HepG2 (cell line): Measurements from ENCODE around the gene MAMDC2. TPM values are rescaled to one million over a fixed set of nuclear protein-coding genes. Genes with fewer than 3 reads are reported as not detected.

ENCODE experiments used
- ATAC-seq: fragments of 200-7000 bp; cut with Tn5 transposase; 3 replicates; pipeline ENCODE4 v1.9.1; 2020; ENCODE audit warnings: mild to moderate bottlenecking, moderate library complexity
- BruUV-seq: library from RNA; stranded (reverse); fragments of 400-500 nt; replicated peaks from 2 replicates; lab custom pipeline; 2021; lab: Mats Ljungman, UMichigan
- CTCF ChIA-PET: fragments of 300-600 bp; formaldehyde crosslinking; extraction: SDS; loops from one replicate; lab custom pipeline; 2021; ENCODE audit warnings: low total read pairs, inconsistent platforms, low intra/inter-chr PET ratio; lab: Yijun Ruan, JAX
- POLR2A ChIA-PET: fragments of 350-600 bp; sonication (Branson Sonifier 250); formaldehyde crosslinking; loops from one replicate; lab custom pipeline; 2020; ENCODE audit warnings: antibody characterized with exemption, inconsistent platforms; lab: Yijun Ruan, JAX
- DNase-seq: peaks from one replicate; pipeline ENCODE4 v3.0.0-alpha.2; 2015; ENCODE audit warnings: low spot score
- FAIRE-seq: peaks from 3 replicates; lab custom pipeline; 2011; peaks lifted over from hg19 to GRCh38; lab: Jason Lieb, UNC
- H2AFZ ChIP-seq: one replicate; pipeline ENCODE4 v1.6.1; 2011; ENCODE audit warnings: low read length, inconsistent platforms
- H3K27ac ChIP-seq: fragments of 300-600 bp; 3 replicates; pipeline ENCODE4 v1.8.0; 2011; ENCODE audit warnings: mixed run types, mild to moderate bottlenecking, mixed read lengths, low read length, inconsistent platforms; ENCODE audit not compliant: insufficient read depth; ENCODE audit errors: extremely low read length
- H3K27me3 ChIP-seq, 2 experiments: fragments of 200-600 bp in 1 of 2; 2 replicates in 1 of 2; 3 replicates in 1 of 2; pipeline versions ENCODE4 v1.6.0 to v1.8.0; 2011; ENCODE audit warnings: low read length in 2 of 2, mild to moderate bottlenecking in 2 of 2, moderate library complexity in 2 of 2, inconsistent platforms in 1 of 2; ENCODE audit not compliant: insufficient read depth in 2 of 2, control insufficient read depth in 1 of 2
- H3K36me3 ChIP-seq, 2 experiments: fragments of 200-600 bp in 1 of 2; replicated peaks in 1 of 2; 2 replicates in 1 of 2; 3 replicates in 1 of 2; pipeline versions ENCODE4 v1.5.1 to v1.8.0; 2011; ENCODE audit warnings: low read length in 2 of 2, inconsistent platforms in 1 of 2; ENCODE audit not compliant: insufficient read depth in 2 of 2, control insufficient read depth in 1 of 2
- H3K4me1 ChIP-seq: 2 replicates; pipeline ENCODE4 v1.5.1; 2012; ENCODE audit warnings: low read length, inconsistent platforms; ENCODE audit not compliant: insufficient read depth
- H3K4me2 ChIP-seq: 2 replicates; pipeline ENCODE4 v1.6.0; 2011; ENCODE audit warnings: low read depth, low read length, inconsistent platforms
- H3K4me3 ChIP-seq, 3 experiments: fragments of 200-600 bp in 1 of 3; sonication (generic), shearing (Covaris generic) in 1 of 3; replicated peaks in 1 of 3; 2 replicates each; pipeline ENCODE4 v1.5.1; 2011 to 2016; ENCODE audit warnings: low read length in 3 of 3, inconsistent platforms in 2 of 3, low read depth in 2 of 3, mild to moderate bottlenecking in 2 of 3, control low read depth in 1 of 3, mixed read lengths in 1 of 3; ENCODE audit not compliant: insufficient read depth in 1 of 3
- H3K79me2 ChIP-seq: one replicate; pipeline ENCODE4 v1.6.1; 2011; ENCODE audit warnings: low read length, inconsistent platforms; ENCODE audit not compliant: insufficient read depth
- H3K9ac ChIP-seq: 2 replicates; pipeline ENCODE4 v1.6.0; 2011; ENCODE audit warnings: mild to moderate bottlenecking, low read depth, low read length, inconsistent platforms; ENCODE audit not compliant: insufficient read depth
- H3K9me3 ChIP-seq: 2 replicates; pipeline ENCODE4 v1.5.1; 2012; ENCODE audit warnings: mild to moderate bottlenecking, low read length
- H4K20me1 ChIP-seq: 2 replicates; pipeline ENCODE4 v1.6.0; 2011; ENCODE audit warnings: inconsistent platforms, mild to moderate bottlenecking, low read length, moderate library complexity; ENCODE audit not compliant: insufficient read depth
- ARID5B ChIP-seq: IDR thresholded peaks from 2 replicates; pipeline ENCODE4 v1.4.0; 2020; ENCODE audit warnings: mild to moderate bottlenecking, missing genetic modification reagents
- ESRRA ChIP-seq: sonication (generic); formaldehyde crosslinking; IDR thresholded peaks from 2 replicates; pipeline ENCODE4 v1.5.1; 2020; ENCODE audit warnings: mild to moderate bottlenecking, low read depth, missing genetic modification reagents
- FOXA3 ChIP-seq: IDR thresholded peaks from 2 replicates; pipeline ENCODE4 v1.6.1; 2016; ENCODE audit warnings: missing genetic modification reagents, missing compliant biosample characterization
- GATAD2A ChIP-seq: IDR thresholded peaks from 2 replicates; pipeline ENCODE4 v1.6.1; 2016
- GLI4 ChIP-seq: sonication (generic); formaldehyde crosslinking; IDR thresholded peaks from 2 replicates; pipeline ENCODE4 v1.5.1; 2020; ENCODE audit warnings: missing genetic modification reagents, mild to moderate bottlenecking, moderate library complexity, borderline replicate concordance
- GZF1 ChIP-seq: sonication (generic); formaldehyde crosslinking; IDR thresholded peaks from 2 replicates; pipeline ENCODE4 v1.5.1; 2020; ENCODE audit warnings: mild to moderate bottlenecking, missing genetic modification reagents
- MNT ChIP-seq: fragments of 450-650 bp; IDR thresholded peaks from 2 replicates; pipeline ENCODE4 v1.6.1; 2016
- NAIF1 ChIP-seq: sonication (generic); formaldehyde crosslinking; IDR thresholded peaks from 2 replicates; pipeline ENCODE4 v1.5.0; 2020; ENCODE audit warnings: mild to moderate bottlenecking, missing genetic modification reagents, borderline replicate concordance
- NKX3-1 ChIP-seq: sonication (generic); formaldehyde crosslinking; IDR thresholded peaks from 2 replicates; pipeline ENCODE4 v1.5.0; 2020; ENCODE audit warnings: missing genetic modification reagents
- NR1H2 ChIP-seq: sonication (generic); formaldehyde crosslinking; IDR thresholded peaks from 2 replicates; pipeline ENCODE4 v1.8.1; 2022; ENCODE audit warnings: low read depth, missing genetic modification reagents, borderline replicate concordance
- RFX3 ChIP-seq: IDR thresholded peaks from 2 replicates; pipeline ENCODE4 v1.6.1; 2016; ENCODE audit warnings: missing biosample characterization, missing genetic modification reagents
- WIZ ChIP-seq: sonication (generic); formaldehyde crosslinking; IDR thresholded peaks from 2 replicates; pipeline ENCODE4 v1.5.1; 2020; ENCODE audit warnings: mild to moderate bottlenecking, missing genetic modification reagents
- ZBTB26 ChIP-seq: IDR thresholded peaks from 2 replicates; pipeline ENCODE4 v1.6.1; 2016; ENCODE audit warnings: missing compliant biosample characterization, missing genetic modification reagents, borderline replicate concordance
- ZNF354B ChIP-seq: sonication (generic); formaldehyde crosslinking; IDR thresholded peaks from 2 replicates; pipeline ENCODE4 v1.8.0; 2022; ENCODE audit warnings: mild to moderate bottlenecking, missing genetic modification reagents
- ZNF512 ChIP-seq: sonication (generic); formaldehyde crosslinking; IDR thresholded peaks from 2 replicates; pipeline ENCODE4 v1.4.0; 2020; ENCODE audit warnings: mild to moderate bottlenecking, missing genetic modification reagents
- ZNF572 ChIP-seq: sonication (generic); formaldehyde crosslinking; IDR thresholded peaks from 2 replicates; pipeline ENCODE4 v1.5.1; 2020; ENCODE audit warnings: mild to moderate bottlenecking, missing genetic modification reagents
- ZNF773 ChIP-seq: sonication (generic); formaldehyde crosslinking; IDR thresholded peaks from 2 replicates; pipeline ENCODE4 v1.4.0; 2020; ENCODE audit warnings: missing genetic modification reagents, borderline replicate concordance
- WGBS: methylation state at CpG from one replicate; pipeline ENCODE4 v1.1.6; 2017; ENCODE audit warnings: low lambda C conversion rate; 5-methylcytosine and 5-hydroxymethylcytosine counted together
- in situ Hi-C: cut with HindIII; loops from 2 replicates; pipeline ENCODE4 v1.10.0; 2017; ENCODE audit warnings: low pct_unique_long_range_greater_than_20kb; ENCODE audit not compliant: extremely low pct_ligation_motif_present
- intact Hi-C: fragments of 100-400 bp; cut with micrococcal nuclease; formaldehyde crosslinking; loops from one replicate; pipeline ENCODE4 v1.10.0; 2022; ENCODE audit not compliant: unreplicated experiment
- polyA plus RNA-seq, 8 experiments: library from polyadenylated mRNA; depleted of rRNA in 3 of 8; stranded (reverse) in 7 of 8; unstranded in 1 of 8; fragments of >200 nt; fragmentation: Illumina TruSeq in 4 of 8; extraction: Trizol in 4 of 8; gene quantifications; 2 replicates each; pipeline versions ENCODE4 v1.2.1 to v1.2.3, GENCODE V29; 2011 to 2016; ENCODE audit warnings: low read depth in 4 of 8, missing spikeins in 1 of 8, mixed read lengths in 1 of 8; ENCODE audit not compliant: insufficient read depth in 1 of 8
- total RNA-seq, 5 experiments: library from RNA; depleted of rRNA; stranded (reverse); fragments of >200 nt; fragmentation: Illumina TruSeq; extraction: Trizol; gene quantifications; 2 replicates each; pipeline ENCODE4 v1.2.3, GENCODE V29; 2016; ENCODE audit warnings: low read depth in 1 of 5

The MAMDC2 gene
- total and polyA plus RNA-seq, 2 of the 13 experiments (the other 11 are each of a cell fraction or from before 2014, with no cell fraction given) = not detected

GRCh38 chr9:70036641-70037040 lies 7.0 kb upstream of the MAMDC2 start:
- FAIRE-seq = no peak
- Histone ChIP-seq H3K4me1 (no peaks in the 10 kb centered on the region), H3K79me2 (no peaks in the 10 kb centered on the region), H3K9ac (no peak overlapping the region), H3K9me3 (peaks cover 5% of the 10 kb centered on the region; the same call in 1 of the 2 replicates), H3K36me3 (no peaks in the 10 kb centered on the region), H4K20me1 (no peaks in the 10 kb centered on the region; the same call in 1 of the 2 replicates), H3K27me3 (0 out of 5 replicates have a peak, but pooled peaks cover 0 to 1% of the 10 kb centered on the region in 2 experiments), H3K4me2 (no peak overlapping the region), H2AFZ (no peak overlapping the region), H3K27ac (no peak overlapping the region), H3K4me3 (no peak overlapping the region)
- intact Hi-C loops = no loop called here
- DNase-seq = no peak
- CTCF ChIA-PET = no interaction called here
- WGBS = 23% methylated on average over 6 of the region's 6 CpGs
- TF ChIP-seq WIZ (CRISPR knock-in tag) (no peak), ZBTB26 (no peak), NAIF1 (no peak), FOXA3 (CRISPR knock-in tag) (no peak), GZF1 (CRISPR knock-in tag) (no peak), GATAD2A (no peak), ZNF572 (CRISPR knock-in tag) (no peak), NKX3-1 (CRISPR knock-in tag) (no peak), RFX3 (no peak), ZNF354B (CRISPR knock-in tag) (no peak), ARID5B (no peak), ZNF773 (no peak), MNT (no peak), NR1H2 (no peak), ESRRA (CRISPR knock-in tag) (no peak), ZNF512 (CRISPR knock-in tag) (no peak), GLI4 (CRISPR knock-in tag) (no peak)
- POLR2A ChIA-PET = no interaction called here
- no TSS peak for BruUV-seq
- in situ Hi-C loops = no loop called here
- no peak for ATAC-seq
